H9 (cell line): Measurements from ENCODE around the gene PPM1J. TPM values are rescaled to one million over a fixed set of nuclear protein-coding genes. Genes with fewer than 3 reads are reported as not detected.

ENCODE experiments used
- DNase-seq: peaks from one replicate; pipeline ENCODE4 v3.0.0-alpha.2; 2017
- H2AFZ ChIP-seq: one replicate; pipeline ENCODE4 v1.6.1; 2013; ENCODE audit warnings: mild to moderate bottlenecking, low read length, control low read depth, moderate library complexity
- H2AK5ac ChIP-seq: 2 replicates; pipeline ENCODE4 v1.6.1; 2013; ENCODE audit warnings: low read length, control low read depth, mixed read lengths; ENCODE audit not compliant: insufficient read length
- H2BK120ac ChIP-seq: one replicate; pipeline ENCODE4 v1.6.1; 2013; ENCODE audit warnings: low read depth, mild to moderate bottlenecking, low read length, control low read depth, inconsistent platforms; ENCODE audit not compliant: poor library complexity, severe bottlenecking
- H2BK12ac ChIP-seq: 2 replicates; pipeline ENCODE4 v1.6.1; 2013; ENCODE audit warnings: low read length, control low read depth, mixed read lengths, low read depth; ENCODE audit not compliant: insufficient read length
- H2BK15ac ChIP-seq: 2 replicates; pipeline ENCODE4 v1.6.1; 2013; ENCODE audit warnings: low read depth, low read length, control low read depth
- H2BK20ac ChIP-seq: one replicate; pipeline ENCODE4 v1.6.1; 2013; ENCODE audit warnings: low read depth, mild to moderate bottlenecking, low read length, control low read depth, inconsistent platforms; ENCODE audit not compliant: poor library complexity, severe bottlenecking
- H2BK5ac ChIP-seq: 2 replicates; pipeline ENCODE4 v1.6.1; 2013; ENCODE audit warnings: low read length, control low read depth, mixed read lengths; ENCODE audit not compliant: insufficient read length
- H3K14ac ChIP-seq: 2 replicates; pipeline ENCODE4 v1.6.1; 2013; ENCODE audit warnings: low read length, control low read depth; ENCODE audit not compliant: insufficient read depth
- H3K18ac ChIP-seq: 2 replicates; pipeline ENCODE4 v1.6.1; 2013; ENCODE audit warnings: low read depth, mild to moderate bottlenecking, mixed read lengths, low read length, control low read depth; ENCODE audit not compliant: insufficient read length
- H3K23ac ChIP-seq: 2 replicates; pipeline ENCODE4 v1.6.1; 2013; ENCODE audit warnings: low read length, control low read depth, mixed read lengths, low read depth; ENCODE audit not compliant: insufficient read length
- H3K23me2 ChIP-seq: 2 replicates; pipeline ENCODE4 v1.6.1; 2013; ENCODE audit warnings: low read depth, mild to moderate bottlenecking, mixed read lengths, low read length, control low read depth; ENCODE audit not compliant: insufficient read length, poor library complexity, severe bottlenecking
- H3K27ac ChIP-seq: 2 replicates; pipeline ENCODE4 v1.5.1; 2013; ENCODE audit warnings: low read length, control low read depth, mixed read lengths, low read depth; ENCODE audit not compliant: insufficient read length
- H3K27me3 ChIP-seq: 2 replicates; pipeline ENCODE4 v1.6.1; 2013; ENCODE audit warnings: low read length, control low read depth, inconsistent platforms; ENCODE audit not compliant: insufficient read depth
- H3K4ac ChIP-seq: 2 replicates; pipeline ENCODE4 v1.6.1; 2013; ENCODE audit warnings: low read depth, mild to moderate bottlenecking, control low read depth, inconsistent platforms, low read length, moderate library complexity
- H3K4me1 ChIP-seq: 2 replicates; pipeline ENCODE4 v1.6.1; 2013; ENCODE audit warnings: low read length, control low read depth, inconsistent platforms; ENCODE audit not compliant: insufficient read depth
- H3K4me2 ChIP-seq: 2 replicates; pipeline ENCODE4 v1.6.1; 2013; ENCODE audit warnings: low read length, control low read depth, mixed read lengths; ENCODE audit not compliant: insufficient read length, insufficient read depth
- H3K56ac ChIP-seq: 2 replicates; pipeline ENCODE4 v1.6.1; 2013; ENCODE audit warnings: low read depth, mild to moderate bottlenecking, mixed read lengths, low read length, control low read depth; ENCODE audit not compliant: insufficient read length
- H3K79me1 ChIP-seq: 2 replicates; pipeline ENCODE4 v1.6.1; 2013; ENCODE audit warnings: low read depth, mild to moderate bottlenecking, moderate library complexity, low read length, control low read depth, inconsistent platforms; ENCODE audit not compliant: insufficient read depth, poor library complexity, severe bottlenecking
- H3K79me2 ChIP-seq: 2 replicates; pipeline ENCODE4 v1.6.1; 2013; ENCODE audit warnings: low read length, control low read depth, inconsistent platforms; ENCODE audit not compliant: insufficient read depth
- H3K9ac ChIP-seq: 2 replicates; pipeline ENCODE4 v1.6.1; 2013; ENCODE audit warnings: low read length, control low read depth, mixed read lengths; ENCODE audit not compliant: insufficient read length; ENCODE audit errors: extremely low read depth
- H3K9me3 ChIP-seq: one replicate; pipeline ENCODE4 v1.6.1; 2013; ENCODE audit warnings: low read depth, low read length, inconsistent platforms; ENCODE audit not compliant: control insufficient read depth
- H3T11ph ChIP-seq: one replicate; pipeline ENCODE4 v1.6.1; 2013; ENCODE audit warnings: mild to moderate bottlenecking, low read length, control low read depth, inconsistent platforms
- H4K20me1 ChIP-seq: one replicate; pipeline ENCODE4 v1.6.1; 2013; ENCODE audit not compliant: control insufficient read depth, insufficient read length, insufficient read depth
- H4K5ac ChIP-seq: 2 replicates; pipeline ENCODE4 v1.6.1; 2013; ENCODE audit warnings: low read depth, mild to moderate bottlenecking, mixed read lengths, low read length, control low read depth; ENCODE audit not compliant: insufficient read length
- H4K8ac ChIP-seq: replicated peaks from 2 replicates; pipeline ENCODE4 v1.6.1; 2013; ENCODE audit warnings: low read length, control low read depth, mixed read lengths, low read depth; ENCODE audit not compliant: insufficient read length
- H4K91ac ChIP-seq: 2 replicates; pipeline ENCODE4 v1.6.1; 2013; ENCODE audit warnings: low read depth, mild to moderate bottlenecking, moderate library complexity, mixed read lengths, low read length, control low read depth; ENCODE audit not compliant: insufficient read length
- H3K27ac Mint-ChIP-seq, 3 experiments: 2 replicates in 2 of 3; 3 replicates in 1 of 3; pipeline ENCODE4 v1.8.0; 2020 to 2021; ENCODE audit warnings: mixed read lengths in 3 of 3, mild to moderate bottlenecking in 1 of 3, moderate library complexity in 1 of 3
- H3K27me3 Mint-ChIP-seq: 2 replicates; pipeline ENCODE4 v1.8.0; 2021; ENCODE audit warnings: low read depth, mild to moderate bottlenecking, moderate library complexity, mixed read lengths
- H3K36me3 Mint-ChIP-seq, 3 experiments: 2 replicates in 2 of 3; 3 replicates in 1 of 3; pipeline ENCODE4 v1.8.0; 2020 to 2021; ENCODE audit warnings: low read depth in 3 of 3, mixed read lengths in 3 of 3; ENCODE audit not compliant: insufficient read depth in 1 of 3
- H3K4me1 Mint-ChIP-seq, 2 experiments: 2 replicates each; pipeline ENCODE4 v1.8.0; 2020; ENCODE audit warnings: mixed read lengths in 2 of 2
- H3K4me3 Mint-ChIP-seq, 2 experiments: 2 replicates in 1 of 2; 3 replicates in 1 of 2; pipeline ENCODE4 v1.8.0; 2020 to 2021; ENCODE audit warnings: mild to moderate bottlenecking in 2 of 2, mixed read lengths in 2 of 2, moderate library complexity in 1 of 2
- H3K9me3 Mint-ChIP-seq, 2 experiments: 2 replicates in 1 of 2; 3 replicates in 1 of 2; pipeline ENCODE4 v1.8.0; 2020; ENCODE audit warnings: mild to moderate bottlenecking in 2 of 2, mixed read lengths in 2 of 2, moderate library complexity in 1 of 2
- WGBS: extraction: QIAGEN DNeasy Blood & Tissue Kit; methylation state at CpG from one replicate; pipeline ENCODE4 v1.1.7; 2013; ENCODE audit warnings: missing lambda C conversion rate, low lambda C conversion rate, mixed read lengths; ENCODE audit not compliant: insufficient read length; ENCODE audit errors: extremely low coverage; 5-methylcytosine and 5-hydroxymethylcytosine counted together
- total RNA-seq: library from RNA; stranded (reverse); gene quantifications from 2 replicates; pipeline ENCODE4 v1.2.1, GENCODE V29; 2021
- TF ChIP-seq, protein P1 (sequence below): fragments of 200-600 bp; sonication (generic); conservative IDR thresholded peaks from 3 replicates; pipeline ENCODE4 v1.8.0; 2021; ENCODE audit warnings: antibody characterized with exemption, mild to moderate bottlenecking

PPM1J gene
- total RNA-seq, 1 experiment from 2014 or later = 12.7 TPM

DNA sequence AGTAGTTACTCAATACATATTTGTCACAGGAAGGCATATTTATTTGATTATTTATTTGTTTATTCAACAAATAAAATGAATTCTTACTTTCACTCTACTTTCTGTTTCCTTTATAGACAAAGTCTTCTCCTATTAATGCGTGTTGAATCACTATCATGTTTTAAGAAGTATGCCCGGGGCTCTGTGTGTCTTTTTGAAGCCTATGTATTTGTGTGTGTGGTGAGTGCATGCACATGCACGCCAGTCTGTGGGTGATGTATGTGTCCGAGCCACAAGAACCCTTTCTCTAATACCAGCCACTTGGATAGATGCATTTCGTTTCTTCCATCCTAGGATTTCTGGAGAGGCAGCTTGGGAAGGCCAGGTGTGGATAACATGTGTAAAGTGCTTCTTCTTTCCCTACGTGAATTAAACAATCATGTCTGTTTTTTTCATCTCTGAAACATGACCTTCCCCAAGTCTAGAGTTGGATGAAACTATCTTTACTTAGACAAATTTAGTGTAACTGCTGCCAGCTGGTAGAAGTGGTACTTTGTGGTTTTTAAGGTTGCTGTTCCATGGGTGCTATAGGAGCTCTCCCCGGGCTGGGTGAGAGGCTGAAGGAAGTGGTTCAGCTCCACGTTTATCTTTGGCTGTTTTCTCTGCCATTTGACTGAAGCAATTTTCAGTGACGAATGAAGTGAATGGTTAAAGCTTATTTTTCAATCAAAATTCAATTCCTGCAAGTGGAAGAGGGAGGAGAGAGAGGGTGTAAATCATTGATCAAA lies 46.8 kb upstream of the PPM1J start:
- no peak overlapping the region for H3K9ac ChIP-seq
- 0 out of 7 replicates have a peak overlapping the region, but pooled peaks of 1 of the 3 experiments have one; percentile 21 for H3K27ac Mint-ChIP-seq

More for the DNA sequence above, 46.8 kb upstream of the PPM1J start:
- Histone ChIP-seq H4K5ac (no peak overlapping the region), H3K4ac (no peak overlapping the region), H2AK5ac (no peak overlapping the region), H3K23ac (no peak overlapping the region), H3K56ac (no peak overlapping the region), H2BK120ac (no peak overlapping the region), H3K9me3 (no peaks in the 10 kb centered on the region), H2AFZ (no peak overlapping the region), H3K4me2 (no peak overlapping the region), H3K18ac (no peak overlapping the region), H3K27ac (no peak overlapping the region), H4K8ac (no peak overlapping the region), H2BK12ac (no peak overlapping the region), H3K79me1 (no peaks in the 10 kb centered on the region), H2BK20ac (no peak overlapping the region), H2BK5ac (no peak overlapping the region), H4K91ac (no peak overlapping the region), H3K14ac (no peak overlapping the region), H3K79me2 (no peaks in the 10 kb centered on the region), H3K4me1 (peaks cover 2% of the 10 kb centered on the region; the same call in 1 of the 2 replicates), H3K23me2 (no peaks in the 10 kb centered on the region), H4K20me1 (no peaks in the 10 kb centered on the region), H2BK15ac (no peak overlapping the region), H3K27me3 (no peaks in the 10 kb centered on the region), H3T11ph (no peak overlapping the region)
- WGBS = no CpG with 5 or more reads among the region's 9 CpGs
- H3K9me3 Mint-ChIP-seq = no peaks in the 10 kb centered on the region; a peak in 2 of 5 replicates
- peaks cover 0 to 9% (median 0%) of the 10 kb centered on the region in 3 experiments; a peak in 4 of 7 replicates for H3K36me3 Mint-ChIP-seq
- H3K4me3 Mint-ChIP-seq = no peak overlapping the region
- peaks cover 40 to 46% of the 10 kb centered on the region in 2 experiments for H3K4me1 Mint-ChIP-seq
- TF ChIP-seq, protein P1, sequence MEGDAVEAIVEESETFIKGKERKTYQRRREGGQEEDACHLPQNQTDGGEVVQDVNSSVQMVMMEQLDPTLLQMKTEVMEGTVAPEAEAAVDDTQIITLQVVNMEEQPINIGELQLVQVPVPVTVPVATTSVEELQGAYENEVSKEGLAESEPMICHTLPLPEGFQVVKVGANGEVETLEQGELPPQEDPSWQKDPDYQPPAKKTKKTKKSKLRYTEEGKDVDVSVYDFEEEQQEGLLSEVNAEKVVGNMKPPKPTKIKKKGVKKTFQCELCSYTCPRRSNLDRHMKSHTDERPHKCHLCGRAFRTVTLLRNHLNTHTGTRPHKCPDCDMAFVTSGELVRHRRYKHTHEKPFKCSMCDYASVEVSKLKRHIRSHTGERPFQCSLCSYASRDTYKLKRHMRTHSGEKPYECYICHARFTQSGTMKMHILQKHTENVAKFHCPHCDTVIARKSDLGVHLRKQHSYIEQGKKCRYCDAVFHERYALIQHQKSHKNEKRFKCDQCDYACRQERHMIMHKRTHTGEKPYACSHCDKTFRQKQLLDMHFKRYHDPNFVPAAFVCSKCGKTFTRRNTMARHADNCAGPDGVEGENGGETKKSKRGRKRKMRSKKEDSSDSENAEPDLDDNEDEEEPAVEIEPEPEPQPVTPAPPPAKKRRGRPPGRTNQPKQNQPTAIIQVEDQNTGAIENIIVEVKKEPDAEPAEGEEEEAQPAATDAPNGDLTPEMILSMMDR = no peak
- no peak for DNase-seq
- peaks cover 4% of the 10 kb centered on the region; the same call in 1 of the 2 replicates for H3K27me3 Mint-ChIP-seq
